ENCODE data around the gene EMC9. TPM values are rescaled to one million over a fixed set of nuclear protein-coding genes. Genes with fewer than 3 reads are reported as not detected.

EMC9 gene
- total and polyA plus RNA-seq, 9 donors, result 5.1 to 30.7 (median 17.3) TPM

DNA sequence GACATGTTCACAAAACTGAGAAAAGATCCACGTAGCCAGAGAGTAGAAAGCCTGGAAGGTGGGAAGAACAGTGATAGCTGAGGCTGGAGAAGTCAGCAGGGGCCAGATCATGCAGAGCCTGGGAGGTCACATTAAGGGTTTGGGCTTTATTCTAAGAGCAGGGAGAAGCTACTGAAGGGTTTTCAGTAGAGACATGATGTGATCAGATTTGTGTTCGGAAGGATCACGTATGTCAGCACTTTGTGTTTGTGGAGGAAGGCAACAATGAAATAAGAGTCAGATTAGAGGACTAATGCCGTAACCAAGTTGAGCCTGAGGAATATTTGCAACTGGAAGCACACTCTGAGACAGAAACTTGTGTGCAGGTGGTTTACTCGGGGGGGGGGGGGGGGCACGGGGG, 51.5 kb downstream of the EMC9 start:
- Histone ChIP-seq H3K9me3 (no peaks in the 10 kb centered on the region), H3K27ac (no peak overlapping the region), H3K4me3 (no peak overlapping the region), H3K4me1 (ENCODE audit: insufficient read depth) (peaks cover 3% of the 10 kb centered on the region), H3K27me3 (no peaks in the 10 kb centered on the region), H3K36me3 (no peaks in the 10 kb centered on the region)
- intact Hi-C loops (cut with DNase I), result loop anchor here in 1 of 4 donors (10.0 kb wide), 1 partner anchor 105 kb away; the partner anchor contains the start of gene DHRS4L2
- 80 to 82% (median 82%) methylated on average over 6 of the region's 6 CpGs for WGBS, 3 donors
- no peak for DNase-seq
- TF ChIP-seq POLR2A (IDR thresholded peaks at IDR 0.05), result no peak
- TF ChIP-seq, protein P1, sequence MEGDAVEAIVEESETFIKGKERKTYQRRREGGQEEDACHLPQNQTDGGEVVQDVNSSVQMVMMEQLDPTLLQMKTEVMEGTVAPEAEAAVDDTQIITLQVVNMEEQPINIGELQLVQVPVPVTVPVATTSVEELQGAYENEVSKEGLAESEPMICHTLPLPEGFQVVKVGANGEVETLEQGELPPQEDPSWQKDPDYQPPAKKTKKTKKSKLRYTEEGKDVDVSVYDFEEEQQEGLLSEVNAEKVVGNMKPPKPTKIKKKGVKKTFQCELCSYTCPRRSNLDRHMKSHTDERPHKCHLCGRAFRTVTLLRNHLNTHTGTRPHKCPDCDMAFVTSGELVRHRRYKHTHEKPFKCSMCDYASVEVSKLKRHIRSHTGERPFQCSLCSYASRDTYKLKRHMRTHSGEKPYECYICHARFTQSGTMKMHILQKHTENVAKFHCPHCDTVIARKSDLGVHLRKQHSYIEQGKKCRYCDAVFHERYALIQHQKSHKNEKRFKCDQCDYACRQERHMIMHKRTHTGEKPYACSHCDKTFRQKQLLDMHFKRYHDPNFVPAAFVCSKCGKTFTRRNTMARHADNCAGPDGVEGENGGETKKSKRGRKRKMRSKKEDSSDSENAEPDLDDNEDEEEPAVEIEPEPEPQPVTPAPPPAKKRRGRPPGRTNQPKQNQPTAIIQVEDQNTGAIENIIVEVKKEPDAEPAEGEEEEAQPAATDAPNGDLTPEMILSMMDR (IDR thresholded peaks at IDR 0.05), result no peak
- no peak for TF ChIP-seq EP300 (IDR thresholded peaks at IDR 0.05)

Small RNA genes within 50 kb of the gene (microRNA-seq; reads per million reads assigned to microRNA genes)
- gene MIR7703, result 0 reads per million in 3 donors

Small RNA genes within 50 kb of the gene (small RNA-seq; reads per million reads assigned to genes)
- gene AL136295.4 (not detected), gene IPO4 (not detected), gene IRF9 (not detected), gene RNA5SP383 (0.15 reads per million)

Other genes starting within 250 kb of the EMC9 start
Only the 30 nearest of the 31 such genes appear.
- 10 to 100 TPM; 16.6 to 38.7 (median 25.4) TPM for gene DHRS4, start 187.8 kb downstream of the EMC9 start, total RNA-seq
- gene DHRS4, start 187.8 kb downstream of the EMC9 start, polyA plus RNA-seq, result 10 to 100 TPM; 25.2 to 38.8 TPM
- gene DHRS4L2, start 152.7 kb downstream of the EMC9 start, total RNA-seq, result 10 to 100 TPM in 6 of 7 donors, 1 to 10 TPM in 1; 7.7 to 33.1 (median 19.5) TPM
- 10 to 100 TPM; 17.6 to 20.3 TPM for gene DHRS4L2, start 152.7 kb downstream of the EMC9 start, polyA plus RNA-seq
- 1 to 10 TPM in 1 of 7 donors, under 1 TPM in 5, not detected in 1; 0.08 to 1.3 (median 0.37) TPM for gene CARMIL3, start 89.6 kb downstream of the EMC9 start, total RNA-seq
- gene CARMIL3, start 89.6 kb downstream of the EMC9 start, polyA plus RNA-seq, result under 1 TPM; 0.08 to 0.10 TPM
- gene CPNE6, start 70.0 kb downstream of the EMC9 start, total RNA-seq, result under 1 TPM in 1 of 7 donors, not detected in 6; 0.71 TPM
- under 1 TPM; 0.08 to 0.55 TPM for gene CPNE6, start 70.0 kb downstream of the EMC9 start, polyA plus RNA-seq
- gene PCK2, start 47.3 kb downstream of the EMC9 start, total RNA-seq, result 10 to 100 TPM in 1 of 7 donors, 1 to 10 TPM in 6; 2.4 to 66.8 (median 5.4) TPM
- gene PCK2, start 47.3 kb downstream of the EMC9 start, polyA plus RNA-seq, result 1 to 10 TPM; 3.1 to 5.6 TPM
- 10 to 100 TPM; 34.7 to 71.4 (median 51.5) TPM for gene DCAF11, start 26.8 kb downstream of the EMC9 start, total RNA-seq
- 10 to 100 TPM; 38.7 to 62.4 TPM for gene DCAF11, start 26.8 kb downstream of the EMC9 start, polyA plus RNA-seq
- 1 to 10 TPM; 1.0 to 4.1 (median 2.8) TPM for gene NRL, start 26.6 kb downstream of the EMC9 start, total RNA-seq
- 1 to 10 TPM in 1 of 2 donors, under 1 TPM in 1; 0.78 to 2.8 TPM for gene NRL, start 26.6 kb downstream of the EMC9 start, polyA plus RNA-seq
- 1 to 10 TPM in 1 of 7 donors, under 1 TPM in 4, not detected in 2; 0.57 to 1.2 (median 0.77) TPM for gene FITM1, start 10.9 kb downstream of the EMC9 start, total RNA-seq
- gene FITM1, start 10.9 kb downstream of the EMC9 start, polyA plus RNA-seq, result under 1 TPM in 1 of 2 donors, not detected in 1; 0.80 TPM
- 100 to 1,000 TPM in 6 of 7 donors, 10 to 100 TPM in 1; 93.6 to 193 (median 168) TPM for gene PSME1, start 5.4 kb downstream of the EMC9 start, total RNA-seq
- 100 to 1,000 TPM; 220 to 261 TPM for gene PSME1, start 5.4 kb downstream of the EMC9 start, polyA plus RNA-seq
- gene PSME2, start 5.0 kb upstream of the EMC9 start, total RNA-seq, result 100 to 1,000 TPM in 3 of 7 donors, 10 to 100 TPM in 4; 34.7 to 129 (median 95.6) TPM
- gene PSME2, start 5.0 kb upstream of the EMC9 start, polyA plus RNA-seq, result 100 to 1,000 TPM in 1 of 2 donors, 10 to 100 TPM in 1; 82.5 to 160 TPM
- 10 to 100 TPM; 19.2 to 74.4 (median 61.4) TPM for gene RNF31, start 5.9 kb upstream of the EMC9 start, total RNA-seq
- gene RNF31, start 5.9 kb upstream of the EMC9 start, polyA plus RNA-seq, result 10 to 100 TPM; 36.1 to 40.0 TPM
- 100 to 1,000 TPM in 1 of 7 donors, 10 to 100 TPM in 6; 31.6 to 151 (median 72.7) TPM for gene IRF9, start 19.7 kb upstream of the EMC9 start, total RNA-seq
- 100 to 1,000 TPM in 1 of 2 donors, 10 to 100 TPM in 1; 87.4 to 212 TPM for gene IRF9, start 19.7 kb upstream of the EMC9 start, polyA plus RNA-seq
- gene REC8, start 30.5 kb upstream of the EMC9 start, total RNA-seq, result 10 to 100 TPM in 4 of 7 donors, 1 to 10 TPM in 3; 6.2 to 75.4 (median 13.5) TPM
- gene REC8, start 30.5 kb upstream of the EMC9 start, polyA plus RNA-seq, result 1 to 10 TPM; 4.9 to 5.1 TPM
- 10 to 100 TPM; 12.3 to 50.9 (median 34.0) TPM for gene IPO4, start 47.2 kb upstream of the EMC9 start, total RNA-seq
- gene IPO4, start 47.2 kb upstream of the EMC9 start, polyA plus RNA-seq, result 10 to 100 TPM in 1 of 2 donors, 1 to 10 TPM in 1; 5.6 to 11.3 TPM
- gene TM9SF1, start 53.9 kb upstream of the EMC9 start, total RNA-seq, result 10 to 100 TPM; 34.9 to 65.6 (median 44.9) TPM
- 10 to 100 TPM; 32.3 to 40.0 TPM for gene TM9SF1, start 53.9 kb upstream of the EMC9 start, polyA plus RNA-seq
- 1 to 10 TPM in 2 of 7 donors, under 1 TPM in 2, not detected in 3; 0.45 to 1.1 (median 0.90) TPM for gene TSSK4, start 64.1 kb upstream of the EMC9 start, total RNA-seq
- gene TSSK4, start 64.1 kb upstream of the EMC9 start, polyA plus RNA-seq, result under 1 TPM in 1 of 2 donors, not detected in 1; 0.06 TPM
- gene CHMP4A, start 71.9 kb upstream of the EMC9 start, total RNA-seq, result 10 to 100 TPM; 26.8 to 57.5 (median 41.0) TPM
- 100 to 1,000 TPM in 1 of 2 donors, 10 to 100 TPM in 1; 56.1 to 105 TPM for gene CHMP4A, start 71.9 kb upstream of the EMC9 start, polyA plus RNA-seq
- gene MDP1, start 74.5 kb upstream of the EMC9 start, total RNA-seq, result 10 to 100 TPM; 15.5 to 27.7 (median 18.1) TPM
- gene MDP1, start 74.5 kb upstream of the EMC9 start, polyA plus RNA-seq, result 10 to 100 TPM; 19.4 to 32.6 TPM
- gene NEDD8, start 90.8 kb upstream of the EMC9 start, total RNA-seq, result 100 to 1,000 TPM in 6 of 7 donors, 10 to 100 TPM in 1; 69.7 to 155 (median 124) TPM
- 100 to 1,000 TPM; 180 to 301 TPM for gene NEDD8, start 90.8 kb upstream of the EMC9 start, polyA plus RNA-seq
- gene GMPR2, start 91.3 kb upstream of the EMC9 start, total RNA-seq, result 10 to 100 TPM; 46.2 to 64.7 (median 57.7) TPM
- gene GMPR2, start 91.3 kb upstream of the EMC9 start, polyA plus RNA-seq, result 10 to 100 TPM; 66.3 to 85.7 TPM
- gene TINF2, start 101.0 kb upstream of the EMC9 start, total RNA-seq, result 10 to 100 TPM; 45.8 to 87.2 (median 58.5) TPM
- 10 to 100 TPM; 36.5 to 72.0 TPM for gene TINF2, start 101.0 kb upstream of the EMC9 start, polyA plus RNA-seq
- gene TGM1, start 121.6 kb upstream of the EMC9 start, total RNA-seq, result 100 to 1,000 TPM in 1 of 7 donors, 1 to 10 TPM in 6; 3.1 to 152 (median 8.0) TPM
- gene TGM1, start 121.6 kb upstream of the EMC9 start, polyA plus RNA-seq, result 1 to 10 TPM; 1.1 to 1.7 TPM
- 10 to 100 TPM; 19.7 to 48.3 (median 23.2) TPM for gene RABGGTA, start 130.0 kb upstream of the EMC9 start, total RNA-seq
- gene RABGGTA, start 130.0 kb upstream of the EMC9 start, polyA plus RNA-seq, result 10 to 100 TPM in 1 of 2 donors, 1 to 10 TPM in 1; 7.9 to 20.1 TPM
- 10 to 100 TPM; 16.0 to 35.6 (median 21.4) TPM for gene DHRS1, start 158.2 kb upstream of the EMC9 start, total RNA-seq
- gene DHRS1, start 158.2 kb upstream of the EMC9 start, polyA plus RNA-seq, result 10 to 100 TPM; 12.8 to 17.9 TPM
- gene NOP9, start 158.3 kb upstream of the EMC9 start, total RNA-seq, result 10 to 100 TPM; 12.0 to 28.6 (median 22.5) TPM
- gene NOP9, start 158.3 kb upstream of the EMC9 start, polyA plus RNA-seq, result 10 to 100 TPM in 1 of 2 donors, 1 to 10 TPM in 1; 9.2 to 22.1 TPM
- gene CIDEB, start 166.4 kb upstream of the EMC9 start, total RNA-seq, result 10 to 100 TPM; 13.8 to 38.4 (median 22.6) TPM
- gene CIDEB, start 166.4 kb upstream of the EMC9 start, polyA plus RNA-seq, result 10 to 100 TPM; 17.1 to 29.0 TPM
- 10 to 100 TPM in 1 of 7 donors, 1 to 10 TPM in 6; 4.5 to 10.1 (median 5.5) TPM for gene LTB4R2, start 168.5 kb upstream of the EMC9 start, total RNA-seq
- 1 to 10 TPM in 1 of 2 donors, under 1 TPM in 1; 0.85 to 1.8 TPM for gene LTB4R2, start 168.5 kb upstream of the EMC9 start, polyA plus RNA-seq
- gene LTB4R, start 169.9 kb upstream of the EMC9 start, total RNA-seq, result 1 to 10 TPM; 4.4 to 9.4 (median 7.7) TPM
- 1 to 10 TPM; 2.9 to 7.1 TPM for gene LTB4R, start 169.9 kb upstream of the EMC9 start, polyA plus RNA-seq
- gene ADCY4, start 193.5 kb upstream of the EMC9 start, total RNA-seq, result 10 to 100 TPM in 5 of 7 donors, 1 to 10 TPM in 2; 7.8 to 33.3 (median 11.3) TPM
- 10 to 100 TPM; 15.0 to 19.7 TPM for gene ADCY4, start 193.5 kb upstream of the EMC9 start, polyA plus RNA-seq
- gene RIPK3, start 198.4 kb upstream of the EMC9 start, total RNA-seq, result 1 to 10 TPM in 5 of 7 donors, under 1 TPM in 2; 0.61 to 3.2 (median 1.1) TPM
- gene RIPK3, start 198.4 kb upstream of the EMC9 start, polyA plus RNA-seq, result 1 to 10 TPM; 1.5 to 2.8 TPM